ENCODE data around the gene LAMC3. TPM values are rescaled to one million over a fixed set of nuclear protein-coding genes. Genes with fewer than 3 reads are reported as not detected.

Gene LAMC3
- total and polyA plus RNA-seq, 2 experiments from 2014 or later = not detected

- H3K27me3 ChIP-seq (replicated peaks; ENCODE audit: insufficient read depth) = peaks cover 16% of the 10 kb centered on the region
- H3K79me2 ChIP-seq (ENCODE audit: insufficient read depth) = no peaks in the 10 kb centered on the region
- no peaks in the 10 kb centered on the region for H3K9me3 ChIP-seq (ENCODE audit: low read depth)
- H3K9ac ChIP-seq = no peak overlapping the region
- H3K27ac ChIP-seq = no peak overlapping the region
- WGBS, 2 experiments (ENCODE audit: low coverage in 1 of 2, low lambda C conversion rate in 2 of 2, missing lambda C conversion rate in 2 of 2) = 77 to 78% methylated on average over 12 of the region's 12 CpGs
- no peaks in the 10 kb centered on the region for H3F3A ChIP-seq (ENCODE audit: insufficient read depth)
- no peak overlapping the region for H3K4me2 ChIP-seq (ENCODE audit: unreplicated experiment)
- TF ChIP-seq EZH2 (IDR thresholded peaks at IDR 0.05; ENCODE audit: insufficient read depth, poor library complexity, severe bottlenecking) (no peak), EZH2phosphoT487 (IDR thresholded peaks at IDR 0.05; ENCODE audit: insufficient read depth, low read depth) (no peak)
- H3K9me2 ChIP-seq (ENCODE audit: insufficient read depth) = no peaks in the 10 kb centered on the region
- DNase-seq = no peak
- no peak overlapping the region for H3K4me3 ChIP-seq
- H3K36me3 ChIP-seq (ENCODE audit: low read depth) = no peaks in the 10 kb centered on the region
- in situ Hi-C loops (cut with MboI) = no loop called here
- H4K20me1 ChIP-seq (ENCODE audit: insufficient read depth) = no peaks in the 10 kb centered on the region
- H3K4me1 ChIP-seq (ENCODE audit: insufficient read depth) = no peaks in the 10 kb centered on the region
- no peak overlapping the region for H2AFZ ChIP-seq
Measured at GRCh38 chr9:130970052-130970451, 38.9 kb upstream of the LAMC3 start.

GRCh38 chr9:130970855-130971254 is 38.1 kb upstream of the LAMC3 start:
- Histone ChIP-seq H3K27ac (no peak overlapping the region), H3K9me3 (ENCODE audit: low read depth) (no peaks in the 10 kb centered on the region), H3K4me1 (ENCODE audit: insufficient read depth) (no peaks in the 10 kb centered on the region), H3K27me3 (replicated peaks; ENCODE audit: insufficient read depth) (peaks cover 16% of the 10 kb centered on the region), H3K36me3 (ENCODE audit: low read depth) (no peaks in the 10 kb centered on the region), H2AFZ (no peak overlapping the region), H3K4me2 (ENCODE audit: unreplicated experiment) (no peak overlapping the region), H3K9me2 (ENCODE audit: insufficient read depth) (no peaks in the 10 kb centered on the region), H3K4me3 (no peak overlapping the region), H3K9ac (no peak overlapping the region), H3K79me2 (ENCODE audit: insufficient read depth) (no peaks in the 10 kb centered on the region), H4K20me1 (ENCODE audit: insufficient read depth) (no peaks in the 10 kb centered on the region), H3F3A (ENCODE audit: insufficient read depth) (no peaks in the 10 kb centered on the region)
- DNase-seq = no peak
- TF ChIP-seq EZH2 (IDR thresholded peaks at IDR 0.05; ENCODE audit: insufficient read depth, poor library complexity, severe bottlenecking) (no peak), EZH2phosphoT487 (IDR thresholded peaks at IDR 0.05; ENCODE audit: insufficient read depth, low read depth) (no peak)
- in situ Hi-C loops (cut with MboI) = no loop called here
- 77 to 84% methylated on average over 3 of the region's 3 CpGs for WGBS, 2 experiments (ENCODE audit: low coverage in 1 of 2, low lambda C conversion rate in 2 of 2, missing lambda C conversion rate in 2 of 2)

GRCh38 chr9:130971294-130971849 is 37.6 kb upstream of the LAMC3 start:
- Histone ChIP-seq H3K79me2 (ENCODE audit: insufficient read depth) (no peaks in the 10 kb centered on the region), H3K4me2 (ENCODE audit: unreplicated experiment) (no peak overlapping the region), H4K20me1 (ENCODE audit: insufficient read depth) (no peaks in the 10 kb centered on the region), H3K9me2 (ENCODE audit: insufficient read depth) (no peaks in the 10 kb centered on the region), H3K27me3 (replicated peaks; ENCODE audit: insufficient read depth) (peaks cover 16% of the 10 kb centered on the region), H3K9ac (no peak overlapping the region), H3K27ac (no peak overlapping the region), H3K4me1 (ENCODE audit: insufficient read depth) (no peaks in the 10 kb centered on the region), H3K9me3 (ENCODE audit: low read depth) (no peaks in the 10 kb centered on the region), H3K4me3 (no peak overlapping the region), H3F3A (ENCODE audit: insufficient read depth) (no peaks in the 10 kb centered on the region), H3K36me3 (ENCODE audit: low read depth) (no peaks in the 10 kb centered on the region), H2AFZ (no peak overlapping the region)
- in situ Hi-C loops (cut with MboI) = no loop called here
- no peak for DNase-seq
- WGBS, 2 experiments (ENCODE audit: low coverage in 1 of 2, low lambda C conversion rate in 2 of 2, missing lambda C conversion rate in 2 of 2) = 93 to 97% methylated on average over 10 to 12 of the region's 12 CpGs
- TF ChIP-seq EZH2phosphoT487 (IDR thresholded peaks at IDR 0.05; ENCODE audit: insufficient read depth, low read depth) (no peak), EZH2 (IDR thresholded peaks at IDR 0.05; ENCODE audit: insufficient read depth, poor library complexity, severe bottlenecking) (no peak)

- Histone ChIP-seq H3K27me3 (replicated peaks; ENCODE audit: insufficient read depth) (peaks cover 16% of the 10 kb centered on the region), H3K9me3 (ENCODE audit: low read depth) (no peaks in the 10 kb centered on the region), H3K79me2 (ENCODE audit: insufficient read depth) (no peaks in the 10 kb centered on the region), H2AFZ (no peak overlapping the region), H3K9ac (no peak overlapping the region), H3K4me1 (ENCODE audit: insufficient read depth) (no peaks in the 10 kb centered on the region), H4K20me1 (ENCODE audit: insufficient read depth) (no peaks in the 10 kb centered on the region), H3K4me2 (ENCODE audit: unreplicated experiment) (no peak overlapping the region), H3K9me2 (ENCODE audit: insufficient read depth) (no peaks in the 10 kb centered on the region), H3K27ac (no peak overlapping the region), H3F3A (ENCODE audit: insufficient read depth) (no peaks in the 10 kb centered on the region), H3K36me3 (ENCODE audit: low read depth) (no peaks in the 10 kb centered on the region), H3K4me3 (no peak overlapping the region)
- TF ChIP-seq EZH2 (IDR thresholded peaks at IDR 0.05; ENCODE audit: insufficient read depth, poor library complexity, severe bottlenecking) = no peak
- TF ChIP-seq EZH2phosphoT487 (IDR thresholded peaks at IDR 0.05; ENCODE audit: insufficient read depth, low read depth) = no peak
- 67 to 71% methylated on average over 6 of the region's 6 CpGs for WGBS, 2 experiments (ENCODE audit: low coverage in 1 of 2, low lambda C conversion rate in 2 of 2, missing lambda C conversion rate in 2 of 2)
- in situ Hi-C loops (cut with MboI) = no loop called here
- DNase-seq = no peak
Measured at GRCh38 chr9:130972277-130972956, 36.6 kb upstream of the LAMC3 start.
